Activated naive CD8-positive, alpha-beta T cell treated with anti-CD3 and anti-CD28 coated beads for 36 hours (primary cell): ENCODE measurements around the gene CDC42BPG. TPM values are rescaled to one million over a fixed set of nuclear protein-coding genes. Genes with fewer than 3 reads are reported as not detected.

Experiments
- DNase-seq: peaks from one replicate; pipeline ENCODE4 v3.0.0; 2021
- H3K27ac Mint-ChIP-seq: one replicate; pipeline ENCODE4 v1.8.0; 2022; ENCODE audit warnings: mild to moderate bottlenecking, moderate library complexity, mixed read lengths
- H3K27me3 Mint-ChIP-seq: one replicate; pipeline ENCODE4 v1.8.0; 2022; ENCODE audit warnings: mild to moderate bottlenecking, mixed read lengths
- H3K36me3 Mint-ChIP-seq: one replicate; pipeline ENCODE4 v1.8.0; 2021; ENCODE audit warnings: mild to moderate bottlenecking, mixed read lengths
- H3K4me1 Mint-ChIP-seq: one replicate; pipeline ENCODE4 v1.8.0; 2021; ENCODE audit warnings: mixed read lengths
- H3K4me3 Mint-ChIP-seq: one replicate; pipeline ENCODE4 v1.8.0; 2022; ENCODE audit warnings: mild to moderate bottlenecking, moderate library complexity, mixed read lengths
- H3K9me3 Mint-ChIP-seq: one replicate; pipeline ENCODE4 v1.8.0; 2022; ENCODE audit warnings: mixed read lengths
- total RNA-seq, 2 experiments: library from RNA; stranded (reverse); gene quantifications; one replicate each; pipeline ENCODE4 v1.2.3, GENCODE V29; 2021

Gene CDC42BPG
- total RNA-seq, 2 experiments from 2014 or later = 0.46 to 0.54 TPM

DNA sequence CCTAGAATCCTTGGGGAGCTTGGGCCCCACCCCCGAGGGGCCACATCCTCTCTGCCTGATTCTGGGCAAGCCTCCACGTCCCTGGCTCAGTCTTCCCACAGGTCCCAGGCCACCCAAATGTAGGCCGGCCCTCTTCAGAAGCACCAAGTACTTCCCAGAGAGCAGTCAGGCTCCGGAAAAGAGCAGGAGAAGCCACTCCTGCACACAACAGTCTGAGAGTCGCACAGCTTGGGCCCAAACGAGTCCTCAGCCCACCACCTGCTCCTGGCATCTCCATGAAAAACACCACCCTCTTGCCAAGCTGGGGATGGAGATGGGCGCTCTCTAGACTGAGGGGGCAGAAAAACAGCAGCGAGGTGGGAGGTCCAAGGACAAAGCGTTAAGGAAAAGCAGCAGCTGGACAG, 18.5 kb upstream of the CDC42BPG start:
- peak overlapping the region; percentile 49 for H3K4me3 Mint-ChIP-seq
- no peaks in the 10 kb centered on the region for H3K27me3 Mint-ChIP-seq
- H3K9me3 Mint-ChIP-seq = peaks cover 12% of the 10 kb centered on the region
- H3K36me3 Mint-ChIP-seq = peaks cover 55% of the 10 kb centered on the region
- no peak for DNase-seq
- peak overlapping the region; percentile 98 for H3K27ac Mint-ChIP-seq
- H3K4me1 Mint-ChIP-seq = peaks cover 85% of the 10 kb centered on the region

DNA sequence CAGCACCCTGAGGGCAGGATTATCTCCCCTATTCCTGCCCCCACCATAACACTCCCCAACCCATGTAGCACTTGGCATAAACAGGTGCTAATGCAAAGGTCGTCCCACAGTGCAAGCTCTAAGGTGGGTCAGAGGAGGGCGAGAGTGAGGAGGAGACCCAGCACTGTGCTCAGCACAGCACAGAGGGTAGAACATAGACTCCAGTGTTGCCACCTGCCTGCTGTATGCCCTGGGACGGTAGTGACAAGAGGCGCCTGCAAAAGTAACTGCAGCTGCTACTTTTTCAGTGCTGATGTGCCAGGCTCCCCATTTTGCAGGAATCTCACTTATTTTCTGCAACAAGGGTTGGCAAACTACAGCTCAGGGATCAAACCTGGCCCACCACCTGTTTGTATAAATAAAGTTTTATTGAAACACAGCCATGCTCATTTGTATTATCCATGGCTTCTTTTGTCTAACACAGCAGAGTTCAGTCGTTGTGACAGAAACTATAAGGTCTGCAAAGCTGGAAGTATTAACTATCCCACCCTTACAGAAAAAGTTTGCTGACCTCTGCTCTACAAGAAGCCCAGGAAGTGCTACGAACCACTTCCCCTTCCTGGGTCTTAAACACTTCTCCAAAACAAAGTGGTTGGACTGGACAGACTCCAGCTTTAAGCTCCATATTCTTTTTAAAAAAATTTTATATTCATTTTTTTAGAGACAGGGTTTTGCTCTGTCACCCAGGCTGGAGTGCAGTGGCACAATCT, 16.9 kb upstream of the CDC42BPG start:
- H3K4me1 Mint-ChIP-seq = peaks cover 84% of the 10 kb centered on the region
- H3K27me3 Mint-ChIP-seq = no peaks in the 10 kb centered on the region
- H3K36me3 Mint-ChIP-seq = peaks cover 51% of the 10 kb centered on the region
- H3K4me3 Mint-ChIP-seq = peak overlapping the region; percentile 48
- no peak for DNase-seq
- peak overlapping the region; percentile 99 for H3K27ac Mint-ChIP-seq
- peaks cover 8% of the 10 kb centered on the region for H3K9me3 Mint-ChIP-seq

DNA sequence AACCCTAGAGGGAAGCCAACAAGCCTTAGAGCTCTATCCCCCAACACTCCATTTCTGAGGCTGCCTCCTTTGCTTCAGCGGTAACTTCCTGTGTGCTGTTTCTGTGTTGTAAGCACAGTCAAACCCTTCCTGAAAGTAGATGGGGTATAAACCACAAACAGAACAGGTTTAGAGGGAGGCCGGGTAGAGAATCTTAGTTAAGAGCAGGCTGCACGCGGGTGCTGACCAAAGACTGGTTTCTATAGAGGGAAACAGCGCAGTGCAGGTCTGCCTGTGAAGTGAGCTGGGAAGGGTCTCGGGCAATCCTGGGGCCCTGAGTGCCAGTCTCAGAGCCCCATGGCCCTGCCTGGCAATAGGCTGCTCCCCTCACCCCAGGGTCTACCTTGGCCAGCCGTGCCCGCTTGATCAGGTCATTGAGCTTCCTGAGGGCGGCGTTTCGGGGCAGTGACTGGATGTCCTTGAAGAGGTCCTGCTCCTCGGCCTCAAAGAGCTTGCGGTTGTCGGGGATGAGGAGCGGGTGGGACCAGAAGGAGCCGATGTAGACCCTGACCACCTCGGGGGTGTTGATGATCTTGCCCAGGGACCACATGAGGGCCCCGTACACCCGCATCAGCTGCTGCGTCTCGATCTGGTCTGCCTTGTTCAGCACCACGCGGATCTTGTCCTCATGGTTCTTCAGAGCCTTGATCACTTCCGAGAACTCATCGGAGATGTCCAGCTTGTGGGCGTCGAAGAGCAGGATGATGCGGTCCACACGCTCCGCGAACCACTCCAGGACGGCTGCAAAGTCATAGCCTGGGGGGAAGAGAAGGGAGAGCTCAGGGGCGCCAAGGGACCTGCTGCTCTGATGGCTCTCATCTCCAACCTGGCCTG, 15.3 kb upstream of the CDC42BPG start:
- Mint-ChIP-seq H3K36me3 (peaks cover 58% of the 10 kb centered on the region), H3K27me3 (no peaks in the 10 kb centered on the region), H3K9me3 (no peaks in the 10 kb centered on the region), H3K4me1 (peaks cover 85% of the 10 kb centered on the region), H3K27ac (peak overlapping the region; percentile 99), H3K4me3 (peak overlapping the region; percentile 70)
- DNase-seq = peak; percentile 76

DNA sequence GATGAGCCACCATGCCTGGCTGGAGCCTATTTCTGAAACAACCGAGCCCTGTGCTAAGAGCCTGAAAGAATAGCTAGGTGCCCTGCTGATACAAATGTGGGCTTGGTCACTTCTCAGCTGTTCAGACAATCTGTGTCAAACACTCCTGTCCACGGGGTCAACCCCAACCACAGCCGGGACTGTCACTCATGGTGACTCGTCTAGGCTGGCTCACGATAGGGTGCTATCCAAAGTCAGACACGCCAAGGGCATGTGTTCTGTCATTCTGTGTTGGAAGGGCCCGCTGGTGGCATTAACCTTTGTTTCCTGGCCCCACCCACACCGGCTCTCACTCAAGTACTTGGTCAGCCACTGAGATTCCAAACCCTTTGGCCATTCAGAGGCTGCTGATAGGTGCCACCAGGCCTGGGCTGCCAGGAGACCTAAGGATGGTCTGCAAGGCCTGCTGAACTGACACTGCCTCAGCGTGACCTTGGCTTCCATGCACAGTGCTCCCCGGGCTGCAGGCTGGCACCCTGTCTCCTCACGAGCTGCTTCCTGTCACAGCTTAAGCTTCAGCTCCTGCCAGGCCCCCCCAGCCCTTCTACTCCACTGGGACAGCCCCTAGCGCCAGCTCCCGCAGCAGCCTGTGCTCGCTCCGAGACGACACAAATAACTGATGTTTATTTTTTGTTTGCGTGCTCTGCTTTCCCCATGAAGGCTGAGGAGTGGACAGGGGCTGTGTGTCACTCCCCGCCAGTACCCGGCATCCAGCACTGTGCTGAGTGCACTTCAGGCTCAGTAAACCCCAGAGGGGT, 14.2 kb upstream of the CDC42BPG start:
- peak overlapping the region; percentile 99 for H3K27ac Mint-ChIP-seq
- peak; percentile 70 for DNase-seq
- H3K9me3 Mint-ChIP-seq = no peaks in the 10 kb centered on the region
- H3K27me3 Mint-ChIP-seq = no peaks in the 10 kb centered on the region
- peaks cover 85% of the 10 kb centered on the region for H3K4me1 Mint-ChIP-seq
- peaks cover 66% of the 10 kb centered on the region for H3K36me3 Mint-ChIP-seq
- H3K4me3 Mint-ChIP-seq = peak overlapping the region; percentile 70

DNA sequence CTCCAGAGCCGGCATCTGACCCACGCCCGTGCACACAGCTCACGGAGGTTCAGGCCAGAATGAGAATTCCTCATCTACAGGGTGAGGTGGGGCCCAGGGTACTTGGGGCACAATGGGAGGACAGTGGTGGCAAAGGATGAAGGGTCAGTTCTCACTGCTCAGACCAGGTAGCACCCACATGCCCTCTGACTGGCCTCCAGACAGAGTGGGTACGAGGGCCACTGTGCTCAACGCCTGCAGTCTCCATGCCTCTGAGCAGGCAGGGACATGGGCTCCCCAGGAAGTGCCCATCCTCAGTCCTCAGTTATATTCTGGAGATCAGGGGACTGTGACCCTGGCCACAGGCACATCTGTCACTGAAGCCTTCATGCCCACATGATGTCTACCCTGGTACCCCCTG, 13.0 kb upstream of the CDC42BPG start:
- Mint-ChIP-seq H3K27me3 (no peaks in the 10 kb centered on the region), H3K9me3 (no peaks in the 10 kb centered on the region), H3K4me1 (peaks cover 86% of the 10 kb centered on the region), H3K36me3 (peaks cover 75% of the 10 kb centered on the region), H3K4me3 (no peak overlapping the region), H3K27ac (peak overlapping the region; percentile 85)
- DNase-seq = no peak

DNA sequence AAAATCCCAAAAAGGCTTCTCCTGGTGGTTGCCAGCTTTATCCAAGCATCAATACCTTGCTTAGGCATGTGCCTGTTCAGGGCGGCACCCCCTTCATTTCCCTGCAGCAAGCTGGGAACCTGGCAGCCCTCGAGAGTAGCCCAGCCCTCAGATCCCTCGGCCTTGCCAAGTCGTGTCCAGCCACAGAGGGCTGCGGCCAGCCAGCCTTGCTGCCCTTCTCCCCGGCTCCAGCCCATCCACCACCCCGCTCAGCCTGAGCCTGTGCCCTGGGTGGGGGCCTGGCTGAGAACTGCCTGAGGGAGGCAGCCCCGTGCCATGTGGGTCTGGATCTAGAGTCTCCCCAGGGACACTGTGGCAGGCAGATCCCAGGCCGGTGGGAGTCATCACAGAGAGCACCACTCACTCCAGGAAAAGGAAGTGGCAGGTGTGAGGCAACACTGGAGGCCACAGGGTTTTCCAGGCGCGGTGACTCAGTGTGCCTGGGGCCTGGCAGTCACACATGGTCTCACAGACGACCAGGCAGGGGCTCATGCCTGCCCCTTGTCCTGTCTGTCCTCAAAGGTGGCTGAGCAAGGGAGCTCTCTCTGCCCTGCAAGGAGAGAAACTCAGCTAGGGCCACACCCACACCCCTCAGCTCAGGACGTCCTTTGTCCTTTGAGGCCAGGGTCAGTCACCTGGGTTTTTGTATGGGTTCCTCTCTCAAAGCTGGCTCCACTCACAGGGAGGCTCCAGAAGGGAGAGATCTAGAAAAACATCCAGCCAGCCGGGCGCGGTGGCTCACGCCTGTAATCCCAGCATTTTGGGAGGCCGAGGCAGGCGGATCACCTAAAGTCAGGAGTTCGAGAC, 12.2 kb upstream of the CDC42BPG start:
- Mint-ChIP-seq H3K4me1 (peaks cover 89% of the 10 kb centered on the region), H3K36me3 (peaks cover 72% of the 10 kb centered on the region), H3K4me3 (peak overlapping the region; percentile 58), H3K9me3 (no peaks in the 10 kb centered on the region), H3K27ac (peak overlapping the region; percentile 85), H3K27me3 (no peaks in the 10 kb centered on the region)
- DNase-seq = peak; percentile 80

DNA sequence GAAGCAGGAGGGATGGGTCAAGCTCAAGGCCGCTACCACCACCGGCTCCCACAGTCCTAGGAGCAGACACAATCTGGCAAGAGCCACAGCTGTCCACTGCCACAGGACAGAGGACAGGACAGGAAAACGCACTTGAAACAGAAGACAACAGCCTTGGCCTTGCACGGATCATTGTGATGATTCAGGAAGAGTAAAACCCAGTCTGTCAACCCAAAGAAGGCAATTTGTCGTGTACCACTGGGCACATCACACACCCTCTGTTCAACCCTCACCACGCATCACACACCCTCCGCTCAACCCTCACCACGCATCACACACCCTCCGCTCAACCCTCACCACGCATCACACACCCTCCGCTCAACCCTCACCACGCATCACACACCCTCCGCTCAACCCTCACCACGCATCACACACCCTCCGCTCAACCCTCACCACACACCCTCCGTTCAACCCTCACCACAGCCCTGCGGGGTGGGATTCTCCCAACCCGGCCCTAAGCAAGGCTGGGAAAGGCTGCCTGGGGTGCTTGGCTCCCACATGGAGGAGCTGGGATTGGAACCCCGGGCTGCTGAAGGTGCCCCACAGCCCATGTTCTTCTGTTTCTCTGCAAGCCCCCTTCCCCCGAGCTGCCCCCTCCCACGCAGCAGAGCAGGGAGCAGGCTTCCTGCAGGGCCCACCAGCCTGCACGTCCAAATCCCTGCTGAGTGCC, 11.3 kb upstream of the CDC42BPG start:
- Mint-ChIP-seq H3K27me3 (no peaks in the 10 kb centered on the region), H3K9me3 (no peaks in the 10 kb centered on the region), H3K36me3 (peaks cover 69% of the 10 kb centered on the region), H3K4me3 (peak overlapping the region; percentile 58), H3K4me1 (peaks cover 90% of the 10 kb centered on the region), H3K27ac (peak overlapping the region; percentile 85)
- DNase-seq = no peak

DNA sequence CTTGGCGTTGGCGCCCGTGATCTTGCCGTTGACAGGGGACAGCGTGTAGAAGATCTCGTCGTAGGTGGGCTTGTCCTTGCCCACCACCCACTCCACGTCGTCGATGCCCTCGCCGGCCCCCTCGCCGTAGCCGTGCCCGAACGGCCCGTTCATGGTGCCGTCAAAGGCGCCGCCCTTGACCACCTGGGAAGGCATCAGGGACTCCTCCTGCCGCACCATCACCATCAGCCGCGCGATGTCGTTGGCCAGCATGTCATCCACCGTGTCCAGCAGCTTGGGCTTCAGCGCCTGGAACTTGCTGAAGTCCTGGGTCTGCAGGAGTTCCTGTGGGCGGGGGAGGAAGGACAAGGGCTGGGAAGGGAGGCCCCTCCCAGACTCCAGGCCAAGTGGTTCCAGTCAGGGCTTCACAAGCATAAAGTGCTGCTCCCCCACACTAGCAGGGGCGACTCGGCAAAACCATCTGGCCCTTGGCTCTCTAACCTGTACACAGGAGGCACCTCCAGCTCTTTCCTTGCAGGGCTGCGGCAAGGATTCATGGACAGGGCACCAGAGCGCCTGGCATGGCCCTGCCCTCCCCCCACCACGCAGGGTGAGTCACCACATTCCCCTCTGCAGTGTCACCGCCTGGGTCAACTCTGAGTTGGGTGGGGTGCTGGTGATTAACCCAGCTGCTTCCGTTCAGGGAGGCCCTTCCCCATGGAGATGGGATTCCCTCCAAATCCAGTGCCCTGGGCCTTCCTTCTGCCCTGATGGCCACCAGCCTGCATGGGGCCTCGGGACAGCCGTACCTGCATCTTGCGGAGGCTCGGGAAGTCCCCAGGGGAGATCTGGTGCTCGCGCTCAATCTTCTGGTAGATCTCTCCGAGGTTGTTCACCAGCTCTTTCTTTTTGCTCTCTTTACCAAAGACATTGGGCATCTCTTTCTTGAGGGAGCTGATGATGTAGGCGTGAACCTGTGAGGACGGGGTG, 10.4 kb upstream of the CDC42BPG start:
- peak; percentile 58 for DNase-seq
- Mint-ChIP-seq H3K27ac (peak overlapping the region; percentile 85), H3K36me3 (peaks cover 62% of the 10 kb centered on the region), H3K4me3 (peak overlapping the region; percentile 58), H3K27me3 (no peaks in the 10 kb centered on the region), H3K4me1 (peaks cover 89% of the 10 kb centered on the region), H3K9me3 (no peaks in the 10 kb centered on the region)

DNA sequence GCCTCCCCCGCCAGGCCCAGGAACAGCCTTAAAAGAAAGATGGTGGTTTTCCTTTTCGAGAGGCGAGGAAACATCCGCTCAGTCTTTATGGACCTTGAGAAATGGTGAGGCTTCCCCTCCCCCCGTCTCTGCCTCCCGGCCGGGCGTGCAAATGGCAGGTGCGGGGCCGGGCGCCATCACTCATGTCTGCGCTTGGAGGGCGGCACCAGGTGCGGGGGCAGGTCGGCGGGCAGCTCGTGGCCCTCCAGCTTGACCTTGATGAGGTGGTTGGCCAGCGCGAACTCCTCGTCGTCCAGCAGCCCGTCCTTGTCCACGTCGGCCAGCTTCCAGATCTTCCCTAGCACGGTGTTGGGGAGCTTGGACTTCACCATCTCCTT, 9.7 kb upstream of the CDC42BPG start:
- Mint-ChIP-seq H3K27ac (peak overlapping the region; percentile 56), H3K27me3 (no peaks in the 10 kb centered on the region), H3K4me1 (peaks cover 89% of the 10 kb centered on the region), H3K4me3 (peak overlapping the region; percentile 47), H3K9me3 (no peaks in the 10 kb centered on the region), H3K36me3 (peaks cover 56% of the 10 kb centered on the region)
- no peak for DNase-seq

DNA sequence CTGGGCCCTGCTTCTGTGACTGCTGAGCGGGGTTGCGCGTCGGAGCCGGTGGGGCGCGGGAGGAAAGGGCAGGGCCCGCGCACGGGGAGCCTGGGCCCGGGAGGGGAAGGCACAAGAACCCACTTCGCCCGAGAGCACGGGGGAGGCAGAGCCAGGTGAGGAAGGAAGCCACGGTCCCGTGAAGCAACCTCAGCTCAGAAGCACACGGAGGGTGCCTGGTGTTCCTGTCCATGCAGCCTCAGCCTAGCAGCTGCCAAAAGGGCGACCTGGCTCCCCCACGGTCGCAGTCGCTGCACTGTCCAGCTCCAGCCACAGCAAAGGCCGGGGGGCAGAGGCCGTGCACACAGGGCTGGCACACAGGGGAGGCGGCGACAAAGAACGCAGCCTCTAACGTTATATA, 9.3 kb upstream of the CDC42BPG start:
- no peak for DNase-seq
- Mint-ChIP-seq H3K9me3 (no peaks in the 10 kb centered on the region), H3K4me1 (peaks cover 88% of the 10 kb centered on the region), H3K27ac (peak overlapping the region; percentile 87), H3K27me3 (no peaks in the 10 kb centered on the region), H3K36me3 (peaks cover 51% of the 10 kb centered on the region), H3K4me3 (peak overlapping the region; percentile 68)

DNA sequence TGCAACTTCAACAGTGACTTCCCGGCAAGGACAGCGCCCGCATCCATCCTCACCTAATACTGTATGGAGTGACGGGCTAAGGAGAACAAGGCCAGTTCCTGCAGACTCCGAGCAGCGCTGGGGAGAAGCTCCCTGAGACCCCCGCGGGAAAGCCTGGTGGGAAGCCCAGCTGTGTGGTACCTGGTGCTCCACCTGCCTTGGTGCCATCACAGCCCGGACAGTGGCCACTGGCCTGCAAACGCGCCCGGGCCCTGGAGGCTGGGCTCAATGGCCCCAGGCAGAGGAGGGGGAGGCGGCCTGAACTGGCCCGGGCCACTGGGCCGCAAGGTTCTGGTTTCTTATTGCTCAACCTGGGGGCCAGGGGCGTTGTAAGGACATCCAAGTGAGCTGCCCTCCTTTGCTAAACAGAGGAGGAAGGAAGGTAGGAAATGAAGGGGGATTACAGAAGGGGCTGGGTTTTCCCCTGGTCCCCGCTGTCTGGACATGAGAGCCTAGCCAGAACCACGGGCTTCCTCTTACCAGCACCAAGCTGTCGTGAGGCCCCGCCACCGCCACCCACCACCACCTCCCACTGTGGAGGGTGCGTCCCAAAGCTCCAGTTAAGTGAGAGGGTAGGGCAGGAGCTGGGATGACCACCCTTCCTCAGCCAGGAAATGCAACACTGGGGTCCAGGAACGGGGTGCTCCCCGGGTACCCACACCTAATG, 8.5 kb upstream of the CDC42BPG start:
- no peaks in the 10 kb centered on the region for H3K27me3 Mint-ChIP-seq
- H3K4me1 Mint-ChIP-seq = peaks cover 87% of the 10 kb centered on the region
- H3K4me3 Mint-ChIP-seq = peak overlapping the region; percentile 68
- H3K27ac Mint-ChIP-seq = peak overlapping the region; percentile 87
- H3K9me3 Mint-ChIP-seq = no peaks in the 10 kb centered on the region
- H3K36me3 Mint-ChIP-seq = peaks cover 44% of the 10 kb centered on the region
- no peak for DNase-seq

DNA sequence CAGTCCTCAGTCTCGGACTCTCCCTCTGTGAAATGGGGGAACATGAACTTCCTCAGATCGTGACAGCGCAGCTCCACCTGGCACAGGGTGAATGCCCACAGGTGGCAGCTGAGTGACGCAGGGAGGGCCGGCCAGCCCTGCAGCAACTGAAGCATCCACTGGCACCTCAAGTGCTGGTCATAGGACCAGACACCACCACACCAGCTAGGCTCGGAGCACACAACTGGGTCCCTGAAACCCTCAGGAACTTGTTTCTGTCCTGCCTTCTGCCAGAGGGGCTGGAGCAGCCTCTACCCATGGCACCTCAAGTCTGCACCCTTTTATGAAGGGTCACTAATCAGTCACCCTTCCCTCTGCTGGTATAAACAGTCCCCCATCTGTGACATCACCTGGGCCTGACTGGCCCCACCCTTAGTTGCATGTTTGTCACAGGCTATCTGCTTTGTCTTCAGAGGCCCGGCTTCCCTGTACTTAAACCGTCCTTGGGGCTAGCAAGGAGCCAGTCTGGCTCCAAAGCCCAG, 7.4 kb upstream of the CDC42BPG start:
- Mint-ChIP-seq H3K4me3 (peak overlapping the region; percentile 34), H3K9me3 (no peaks in the 10 kb centered on the region), H3K27ac (peak overlapping the region; percentile 87), H3K4me1 (peaks cover 83% of the 10 kb centered on the region), H3K36me3 (peaks cover 39% of the 10 kb centered on the region), H3K27me3 (no peaks in the 10 kb centered on the region)
- no peak for DNase-seq
